ENCODE results near the gene SLC1A7.

Gene SLC1A7

GRCh38 chr1:53158900-53159299 lies 16.5 kb upstream of the SLC1A7 start:
- no peak for DNase-seq

GRCh38 chr1:53156783-53157182 lies 14.3 kb upstream of the SLC1A7 start:
- no peak for DNase-seq

DNA sequence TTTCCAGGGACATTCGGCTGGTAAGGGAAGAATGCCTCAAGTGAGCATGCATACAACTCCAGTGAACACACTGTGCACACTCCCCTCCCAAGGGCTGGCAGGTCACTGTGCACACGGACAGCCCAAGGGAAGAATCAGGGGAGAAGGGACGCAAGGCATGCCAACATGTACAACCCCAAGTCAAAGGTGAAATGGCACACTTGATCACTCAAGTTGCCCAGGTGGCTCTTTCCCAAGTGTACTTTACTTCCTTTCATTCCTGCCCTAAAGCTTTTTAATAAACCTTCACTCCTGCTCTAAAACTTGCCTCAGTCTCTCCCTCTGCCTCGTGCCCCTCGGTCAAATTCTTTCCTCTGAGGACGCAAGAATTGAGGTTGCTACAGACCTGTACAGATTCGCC lies 13.5 kb upstream of the SLC1A7 start:
- DNase-seq: no peak

GRCh38 chr1:53155534-53155933 lies 13.1 kb upstream of the SLC1A7 start:
- DNase-seq: no peak

- no peak for DNase-seq
Observed at GRCh38 chr1:53154859-53155438, 12.5 kb upstream of the SLC1A7 start.

DNA sequence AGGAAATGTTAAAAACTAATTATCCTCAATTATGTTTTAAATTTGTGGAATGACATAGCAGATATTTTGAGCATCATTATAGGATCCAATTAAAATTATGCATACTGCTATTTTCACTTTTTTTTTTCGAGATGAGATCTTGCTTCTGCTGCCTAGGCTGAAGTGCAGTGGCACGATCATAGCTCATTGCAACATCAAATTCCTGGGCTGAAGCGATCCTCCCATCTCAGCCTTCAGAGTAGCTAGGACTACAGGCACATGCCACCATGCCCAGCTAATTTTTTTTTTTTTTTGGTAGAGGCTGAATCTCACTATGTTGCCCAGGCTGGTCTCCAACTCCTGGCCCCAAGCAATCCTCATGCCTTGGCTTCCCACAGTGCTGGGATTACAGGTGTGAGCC lies 11.3 kb upstream of the SLC1A7 start:
- DNase-seq: no peak

DNA sequence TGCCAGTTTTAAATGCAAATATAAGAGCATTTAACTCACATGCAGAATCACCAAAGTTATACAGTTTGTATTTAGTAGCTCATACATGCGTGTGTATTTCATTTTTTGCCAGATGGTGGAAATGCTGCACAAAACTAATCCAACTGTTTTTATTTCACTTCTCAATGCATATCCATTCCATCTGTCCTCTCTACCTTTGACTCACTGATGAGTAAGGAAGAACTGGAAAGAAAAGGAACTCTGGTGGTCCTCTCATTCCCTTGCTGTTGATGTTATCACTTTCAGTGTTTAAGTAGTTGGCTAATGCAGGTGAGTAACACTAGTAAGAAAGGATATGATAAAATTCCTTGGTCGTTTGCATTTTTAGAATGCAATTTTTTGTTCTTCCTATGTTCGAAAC lies 5.7 kb upstream of the SLC1A7 start:
- DNase-seq: no peak

GRCh38 chr1:53147174-53147573 lies 4.7 kb upstream of the SLC1A7 start:
- DNase-seq: no peak

- no peak for DNase-seq
Observed at GRCh38 chr1:53145942-53146708, 3.7 kb upstream of the SLC1A7 start.

GRCh38 chr1:53145619-53145941 lies 3.1 kb upstream of the SLC1A7 start:
- DNase-seq: no peak

GRCh38 chr1:53145051-53145600 lies 2.7 kb upstream of the SLC1A7 start:
- DNase-seq: no peak

DNA sequence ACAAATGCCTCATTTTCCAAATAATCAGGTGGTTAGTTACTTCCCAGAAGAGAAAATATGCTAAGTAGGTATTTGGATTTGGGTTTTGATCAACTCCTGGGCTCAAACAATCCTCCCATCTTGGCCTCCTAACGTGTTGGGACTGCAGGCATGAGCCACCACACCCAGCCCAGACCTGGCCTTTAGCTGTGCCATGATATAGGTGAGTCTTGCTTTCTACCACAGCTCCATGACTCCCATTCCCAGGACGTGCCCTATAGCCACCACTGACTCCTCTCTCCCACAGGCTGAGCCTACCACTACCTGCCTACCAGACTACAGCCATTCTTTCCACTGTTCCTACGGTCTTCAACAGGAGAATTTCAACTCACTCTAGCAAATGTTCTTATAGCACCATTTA lies 1.8 kb upstream of the SLC1A7 start:
- DNase-seq: no peak

- DNase-seq: no peak
Observed at GRCh38 chr1:53143527-53143926, 1.1 kb upstream of the SLC1A7 start.

DNA sequence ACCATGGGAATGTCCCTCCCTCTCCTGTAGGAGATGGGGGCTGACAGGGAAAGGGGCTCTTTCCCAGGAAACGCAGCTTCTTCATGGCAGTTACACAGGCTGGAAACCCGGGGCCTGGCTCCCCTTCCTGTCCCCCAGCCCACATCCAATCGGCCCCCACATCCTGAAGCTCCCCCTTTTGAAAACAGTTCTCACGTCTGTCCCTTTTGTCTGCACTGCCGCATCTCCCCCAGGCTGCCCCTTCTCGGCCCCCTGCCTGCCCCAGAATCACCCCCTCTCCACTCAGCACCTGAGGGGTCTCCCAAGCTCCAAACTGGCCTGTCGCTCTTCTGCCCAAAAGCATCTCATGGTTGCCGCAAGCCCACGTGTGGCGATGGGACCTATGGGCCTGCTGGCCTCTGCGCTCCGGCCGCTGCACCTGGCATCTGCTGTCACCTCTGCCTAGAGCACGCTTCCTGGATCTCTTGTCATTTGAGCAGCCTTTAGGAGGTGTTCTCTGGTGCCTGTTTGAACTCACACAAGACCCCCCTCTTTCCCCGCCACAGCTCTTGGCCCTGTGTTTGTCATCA lies 867 bp downstream of the SLC1A7 start:
- no peak for DNase-seq

DNA sequence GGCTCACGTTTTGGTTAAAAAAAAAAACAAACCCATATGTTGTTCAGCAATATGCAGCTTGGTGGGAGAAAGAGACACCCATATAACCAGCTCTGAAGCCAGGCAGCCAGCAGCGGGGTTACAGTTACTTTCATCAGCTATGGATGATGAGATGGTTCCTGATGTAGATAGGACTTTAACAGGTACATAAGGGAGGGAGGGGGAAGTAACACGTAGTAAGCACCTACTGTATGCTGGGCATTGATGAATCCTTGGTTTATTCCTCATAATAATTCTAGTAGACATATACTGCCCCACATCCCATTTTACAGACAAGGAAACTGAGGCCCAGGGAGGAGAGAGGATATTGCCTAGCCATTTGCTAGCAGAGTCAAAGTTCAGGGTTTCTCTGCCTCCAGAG lies 2.0 kb downstream of the SLC1A7 start:
- no peak for DNase-seq

DNA sequence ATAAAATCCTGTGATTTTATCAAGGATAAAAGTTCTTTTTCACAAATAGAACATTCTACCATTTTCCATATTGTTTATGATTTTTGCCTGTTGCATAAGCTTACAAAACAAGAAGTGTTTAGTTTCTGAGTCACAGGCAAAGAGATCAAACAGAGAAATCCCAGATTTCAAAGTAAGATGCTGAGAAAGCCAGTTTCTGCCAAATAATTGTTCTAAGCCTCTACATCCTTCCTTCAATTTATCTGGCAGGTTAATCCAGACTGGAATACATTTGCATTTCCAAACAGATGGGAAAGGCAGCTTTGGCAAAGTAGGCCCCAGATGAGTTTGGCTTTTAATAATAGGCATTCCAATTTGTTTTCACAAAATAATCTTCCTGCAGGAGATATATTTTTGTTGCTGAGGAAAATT lies 2.5 kb downstream of the SLC1A7 start:
- DNase-seq: no peak

DNA sequence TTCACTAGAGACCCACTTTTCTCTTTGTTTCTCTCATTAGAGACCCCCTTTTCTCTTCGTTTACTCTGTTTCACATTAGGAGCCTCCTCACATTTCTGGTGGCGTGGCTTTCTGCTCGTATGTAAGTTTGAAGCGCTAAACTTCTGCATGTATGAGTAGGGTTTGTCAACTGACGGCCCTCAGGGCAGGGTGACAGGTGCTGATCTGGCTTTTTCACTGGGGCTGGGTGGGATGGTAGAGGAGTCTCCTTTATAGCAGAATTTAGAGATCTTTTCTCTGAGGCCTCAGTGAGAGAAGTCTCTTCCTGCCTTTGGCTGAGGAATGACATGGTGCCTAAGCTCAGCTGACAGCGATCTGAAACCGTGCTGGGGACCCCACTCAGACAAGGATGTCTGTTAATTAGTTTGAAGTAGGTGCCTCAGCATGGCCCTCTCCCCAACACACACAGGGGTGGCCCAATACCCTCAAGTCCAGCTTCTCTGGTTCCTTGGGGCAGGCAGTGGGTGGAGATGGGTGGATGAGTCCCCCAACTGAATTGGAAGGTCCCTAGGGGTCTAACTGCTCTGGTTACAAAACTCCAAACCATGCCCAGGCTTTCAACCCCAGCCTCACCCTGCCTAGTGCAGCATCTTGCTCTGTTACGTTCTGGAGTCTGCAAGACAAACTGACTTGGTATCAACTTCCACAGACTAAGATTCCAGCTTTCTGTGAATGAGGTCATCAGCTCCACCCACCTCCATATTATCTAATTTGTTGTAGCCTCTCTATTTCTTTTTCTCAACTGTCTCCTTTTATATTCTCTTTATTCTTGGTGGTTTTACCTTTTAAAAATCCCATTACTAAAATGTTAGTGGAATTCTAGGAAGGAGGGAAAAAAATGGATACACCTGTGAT lies 3.2 kb downstream of the SLC1A7 start:
- no peak for DNase-seq

GRCh38 chr1:53137729-53138128 lies 4.7 kb downstream of the SLC1A7 start:
- no peak for DNase-seq

- DNase-seq: no peak
Observed at GRCh38 chr1:53135735-53136114, 6.7 kb downstream of the SLC1A7 start.

DNA sequence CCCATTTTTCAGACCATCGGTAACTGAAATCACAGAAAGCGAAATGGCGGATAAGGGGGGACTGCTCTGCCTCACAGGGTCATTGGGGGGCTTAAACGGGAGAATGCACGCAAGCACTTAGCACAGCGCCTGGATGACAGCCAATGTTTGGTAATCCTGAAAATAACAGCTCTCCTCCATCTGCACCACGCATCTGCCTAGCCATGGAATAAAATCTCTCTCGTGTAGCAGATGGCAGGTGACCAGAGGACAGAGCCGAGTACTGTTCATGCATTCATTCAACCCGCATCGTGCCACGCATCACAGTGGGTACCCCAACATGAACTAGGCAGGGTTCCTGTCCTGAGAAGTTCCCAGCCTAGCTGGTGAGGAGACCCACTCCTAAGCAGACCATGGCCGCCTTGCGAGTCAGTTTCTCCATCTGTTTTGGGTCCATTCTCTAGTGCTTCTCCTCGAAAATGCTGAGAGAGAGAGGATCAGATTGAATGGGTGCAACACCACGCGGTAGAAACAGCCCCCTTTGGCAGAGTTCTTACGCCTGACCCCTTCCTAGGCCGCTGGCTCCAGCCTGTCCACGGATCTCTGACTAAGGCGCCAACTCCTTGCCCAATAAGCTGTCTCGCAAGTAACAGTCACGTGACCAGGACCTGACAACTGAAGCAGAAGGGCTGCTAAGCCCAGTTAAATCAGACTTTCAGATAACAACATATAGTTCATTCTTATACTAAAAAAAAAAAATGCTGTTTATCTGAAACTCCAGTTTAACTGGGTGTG lies 7.3 kb downstream of the SLC1A7 start:
- no peak for DNase-seq

DNA sequence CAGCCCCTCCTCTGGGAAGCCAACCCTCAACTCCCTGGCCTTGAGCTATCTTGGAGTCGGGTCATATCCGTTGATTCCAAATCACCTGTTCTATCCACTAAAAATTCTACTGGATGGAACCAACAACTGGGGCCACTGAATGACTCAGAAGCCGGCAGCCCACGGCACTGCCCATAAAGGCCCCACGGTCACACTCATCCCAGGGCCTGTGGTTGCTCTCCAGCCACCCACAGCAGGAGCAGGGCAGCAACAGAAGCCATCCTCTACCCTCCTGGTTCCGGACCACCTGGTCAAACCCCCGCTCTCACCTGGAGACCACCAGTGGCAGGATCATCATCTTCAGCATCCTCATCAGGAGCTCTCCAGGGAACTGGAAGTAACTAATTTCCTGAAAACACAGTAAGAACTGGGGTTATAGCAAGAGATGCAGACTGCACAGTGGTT lies 8.4 kb downstream of the SLC1A7 start:
- DNase-seq: no peak

DNA sequence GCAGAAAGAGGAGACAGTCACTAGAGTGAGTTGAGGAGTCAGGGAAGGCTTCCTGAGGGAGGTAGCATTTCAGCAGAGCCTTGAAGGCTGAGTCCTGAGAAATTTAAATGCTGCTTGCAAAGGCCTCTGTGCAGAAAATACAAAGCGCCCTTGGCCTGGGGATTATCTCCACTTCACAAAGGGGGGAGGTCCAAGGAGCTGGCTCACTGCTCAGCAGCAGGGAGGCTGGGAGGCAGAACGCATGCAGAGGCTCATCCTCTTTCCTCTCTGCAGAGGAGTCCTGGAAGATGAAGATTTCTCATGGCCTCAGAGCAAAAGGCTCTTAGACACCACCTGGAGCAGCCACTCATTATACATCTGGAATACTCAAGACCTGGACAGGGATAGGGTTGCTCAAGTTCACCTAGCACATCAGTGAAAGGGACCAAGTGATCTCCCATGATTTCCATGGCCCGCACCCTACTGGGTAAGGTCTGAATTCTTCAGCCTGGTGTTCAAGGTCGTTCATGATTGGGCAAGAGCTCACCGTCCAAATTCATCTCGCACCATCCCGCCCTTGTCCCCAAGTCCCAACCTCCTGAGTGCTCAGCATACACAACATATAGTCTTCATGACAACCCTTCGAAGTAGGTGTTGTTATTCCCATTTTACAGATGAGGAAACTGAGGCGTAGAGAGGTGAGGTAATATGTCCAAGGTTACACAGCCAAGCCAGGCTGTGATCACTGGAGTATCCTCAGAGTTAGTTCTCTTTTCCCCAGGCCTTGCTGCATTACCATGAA lies 9.0 kb downstream of the SLC1A7 start:
- no peak for DNase-seq

All from NCI-H1417 treated with DMSO at 0.1 percent for 48 hours (cell line).